Activated T-helper 9 cell treated with anti-CD3 and anti-CD28 coated beads, Interleukin-2, amount 50 U/mL, for 16 hours (primary cell): Measurements from ENCODE around the gene RALY.
"Not testable (repeated sequence)": the region's sequence is repeated elsewhere in the genome, so short reads cannot be mapped to it uniquely, and the experiment has no call there.

Experiments used
- DNase-seq: peaks from one replicate; pipeline ENCODE4 v3.0.0-alpha.2; 2020; ENCODE audit warnings: low read depth

The RALY gene

DNA sequence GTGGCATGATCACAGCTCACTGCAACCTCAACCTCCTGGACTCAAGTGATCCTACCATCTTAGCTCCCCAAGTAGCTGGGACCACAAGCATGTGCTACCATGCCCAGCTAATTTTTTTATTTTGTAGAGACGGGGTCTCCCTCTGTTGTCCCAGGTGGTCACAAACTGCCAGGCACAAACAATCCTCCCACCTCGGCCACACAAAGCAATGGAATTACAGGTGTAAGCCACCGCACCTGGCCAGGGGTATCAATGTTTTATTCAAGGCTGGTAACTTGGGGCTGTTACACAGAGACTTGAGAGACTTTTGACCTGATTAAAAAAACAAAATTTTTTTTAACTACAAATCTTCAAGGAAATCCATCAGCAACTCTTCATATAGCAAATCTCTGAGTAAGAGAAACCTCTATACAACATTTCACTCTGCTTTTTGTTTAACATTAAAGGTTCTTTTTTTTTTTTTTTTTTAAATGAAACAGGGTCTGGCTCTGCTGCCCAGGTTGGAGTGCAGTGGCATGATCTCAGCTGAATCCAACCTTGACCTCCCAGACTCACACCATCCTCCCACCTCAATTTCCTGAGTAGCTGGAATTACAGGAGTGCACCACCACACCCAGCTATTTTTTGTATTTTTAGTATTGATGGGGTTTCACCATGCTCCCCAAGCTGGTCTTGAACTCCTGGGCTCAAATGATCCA, 112.4 kb downstream of the RALY start:
- DNase-seq = no peak

DNA sequence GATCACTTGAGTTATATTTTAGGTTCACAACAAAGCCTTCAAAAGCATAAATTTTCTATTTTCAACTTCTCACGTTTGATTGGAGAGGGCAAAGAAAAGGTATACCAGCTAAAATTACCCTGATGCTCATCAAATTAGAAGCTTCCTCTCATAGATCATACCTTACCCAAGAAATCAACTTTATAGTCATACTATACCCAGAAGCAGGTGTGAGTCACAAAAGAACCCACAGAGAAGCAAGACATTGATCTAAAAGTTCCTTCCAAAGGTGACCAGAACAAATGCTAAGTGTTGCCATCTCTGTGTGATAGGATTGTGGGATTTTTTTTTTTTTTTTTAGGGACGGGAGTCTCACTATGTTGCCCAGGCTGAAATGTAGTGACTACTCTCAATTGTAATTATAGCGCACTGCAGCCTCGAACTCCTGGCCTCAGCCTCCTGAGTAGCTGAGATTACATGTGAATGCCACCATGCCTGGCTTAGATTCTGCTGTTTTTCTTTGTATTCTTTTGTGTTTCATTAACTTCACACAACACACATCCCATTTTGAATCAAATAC, 115.0 kb downstream of the RALY start:
- no peak for DNase-seq

DNA sequence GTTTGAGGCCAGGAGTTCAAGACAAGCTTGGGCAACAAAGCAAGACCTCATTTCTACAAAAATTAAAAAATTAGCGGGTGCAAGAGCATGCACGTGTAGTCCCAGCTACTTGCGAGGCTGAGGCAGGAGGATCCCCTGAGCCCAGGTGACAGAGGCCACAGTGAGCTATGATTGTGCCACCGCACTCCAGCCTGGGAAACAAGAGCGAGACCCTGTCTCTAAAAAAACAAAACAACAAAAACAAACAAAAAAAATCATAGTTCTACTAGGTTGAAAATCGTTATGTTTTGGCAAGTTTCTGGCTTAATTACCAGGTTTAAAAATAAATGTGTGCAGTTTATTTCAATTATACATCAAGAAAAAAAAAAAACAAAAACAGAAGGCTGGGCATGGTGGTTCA, 115.7 kb downstream of the RALY start:
- DNase-seq = no peak

DNA sequence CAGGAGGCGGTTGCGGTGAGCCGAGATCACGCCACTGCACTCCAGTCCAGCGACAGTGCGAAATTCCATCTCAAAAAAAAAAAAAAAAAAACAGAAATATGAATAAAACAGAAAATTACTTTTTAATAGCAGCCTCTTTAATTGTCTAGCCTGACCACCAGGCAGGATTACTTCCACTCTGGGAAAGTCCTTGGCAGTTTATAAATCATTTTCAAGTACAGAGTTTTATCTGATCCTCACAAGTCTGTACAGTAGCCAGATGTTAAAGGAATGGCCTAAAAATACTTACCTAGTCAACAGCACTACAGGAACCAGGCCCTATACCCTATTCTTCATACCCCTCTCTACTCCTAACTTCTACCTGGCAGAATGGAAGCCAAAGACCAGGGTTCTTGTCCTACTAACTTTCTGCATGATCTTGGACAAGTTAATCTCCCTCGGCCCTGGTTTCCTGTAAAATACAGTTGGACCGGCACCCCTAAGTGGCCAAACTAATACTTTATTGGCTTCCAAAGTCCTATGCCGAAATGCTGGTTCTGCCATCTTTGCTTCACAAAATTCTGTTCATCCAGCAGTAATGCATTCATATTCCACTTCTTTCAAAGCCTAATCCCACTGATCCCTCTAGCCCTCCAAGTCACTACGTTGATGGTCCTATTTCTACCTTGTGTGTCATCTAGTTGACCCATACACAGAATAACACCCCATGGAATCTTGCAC, 116.5 kb downstream of the RALY start:
- DNase-seq = no peak

DNA sequence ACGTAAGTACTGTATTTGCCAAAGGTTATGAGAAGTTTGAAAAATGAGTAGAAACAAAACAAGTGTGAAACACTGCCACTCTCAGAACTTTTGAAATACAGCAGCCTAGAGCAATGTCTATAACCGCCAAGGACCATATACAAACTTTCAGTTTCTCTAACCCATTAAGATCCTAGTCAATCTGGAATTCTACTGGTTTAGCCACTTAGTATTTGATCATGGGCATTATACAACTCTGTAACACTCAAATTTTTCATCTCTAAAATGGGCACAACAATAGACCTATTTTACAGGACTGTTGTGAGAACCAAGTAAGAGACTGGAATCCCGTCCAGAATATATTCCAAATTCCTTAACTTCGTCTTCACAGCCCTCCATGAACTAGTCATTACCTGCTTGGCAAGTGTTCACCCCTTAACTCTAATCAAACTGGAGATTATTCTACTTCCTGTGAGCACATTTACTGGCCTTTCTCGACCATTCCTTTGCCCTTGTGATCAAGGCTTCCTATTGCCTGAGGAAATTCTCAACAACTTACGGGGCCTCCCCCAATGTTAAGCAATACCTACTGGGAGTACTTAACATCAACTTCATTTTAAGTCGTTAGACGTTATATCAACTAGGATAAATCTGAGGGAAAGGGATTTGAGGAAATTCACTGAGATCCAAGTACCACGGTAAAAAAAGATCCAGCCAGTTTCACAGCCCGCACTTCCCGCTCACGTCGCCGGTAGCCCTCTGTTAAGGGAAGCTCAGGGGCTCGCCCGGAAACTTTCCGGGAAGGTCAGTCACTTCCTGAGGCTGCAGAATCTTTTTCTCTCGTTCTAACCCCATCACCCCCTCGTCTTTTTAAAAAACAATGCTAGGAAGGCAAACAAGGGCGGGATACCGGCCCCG, 117.3 kb downstream of the RALY start:
- DNase-seq = no peak

DNA sequence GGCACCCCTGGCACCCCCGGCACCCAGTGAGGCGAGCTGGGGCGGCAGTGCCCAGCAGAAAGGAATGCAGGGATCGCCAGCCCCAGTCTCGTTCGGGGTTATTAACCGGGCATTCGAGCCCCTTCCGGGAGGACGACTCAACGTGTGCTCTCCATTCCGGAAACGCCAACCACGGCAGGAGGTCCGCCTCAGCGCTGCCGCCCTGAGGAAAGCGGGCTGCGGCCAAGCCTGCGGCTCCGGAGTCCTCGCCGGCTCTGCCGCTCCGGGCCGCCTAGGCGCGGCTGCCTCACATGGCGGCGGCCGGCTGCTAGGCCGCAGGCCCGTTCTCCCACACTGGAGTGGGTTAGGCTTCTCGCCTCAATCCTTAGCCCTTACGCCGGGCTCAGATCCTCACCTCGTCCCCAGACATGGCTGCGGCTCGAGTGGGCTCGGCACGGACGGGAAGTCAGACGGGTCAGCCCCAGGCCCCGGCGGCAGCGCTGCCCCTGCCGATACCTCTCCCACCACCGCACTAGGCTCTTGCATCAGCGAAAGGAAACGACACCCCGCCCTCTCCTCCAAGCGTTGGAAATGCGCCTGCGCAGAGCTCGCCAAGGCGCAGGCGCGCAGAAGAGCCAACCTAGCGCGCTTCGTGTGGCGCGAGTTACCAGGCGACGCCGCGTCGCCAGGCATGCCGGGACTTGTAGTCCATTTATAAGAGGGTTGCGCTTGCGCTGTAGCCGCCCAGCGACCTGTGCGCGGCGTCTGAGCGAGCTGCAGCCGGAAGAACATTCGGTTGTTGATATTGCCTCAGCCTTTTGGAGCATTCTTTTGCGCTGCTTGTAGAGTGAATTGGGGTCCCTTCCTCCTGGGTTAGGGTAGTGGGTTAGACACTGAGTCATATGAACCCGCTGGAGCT, 118.2 kb downstream of the RALY start, which contains the start of gene EIF2S2:
Gene EIF2S2, minus strand, starts transcription at position 542 of the 898 bp plus-strand sequence. Its CDS starts 133 bp downstream, at position 409.
- DNase-seq = peak; percentile 91

DNA sequence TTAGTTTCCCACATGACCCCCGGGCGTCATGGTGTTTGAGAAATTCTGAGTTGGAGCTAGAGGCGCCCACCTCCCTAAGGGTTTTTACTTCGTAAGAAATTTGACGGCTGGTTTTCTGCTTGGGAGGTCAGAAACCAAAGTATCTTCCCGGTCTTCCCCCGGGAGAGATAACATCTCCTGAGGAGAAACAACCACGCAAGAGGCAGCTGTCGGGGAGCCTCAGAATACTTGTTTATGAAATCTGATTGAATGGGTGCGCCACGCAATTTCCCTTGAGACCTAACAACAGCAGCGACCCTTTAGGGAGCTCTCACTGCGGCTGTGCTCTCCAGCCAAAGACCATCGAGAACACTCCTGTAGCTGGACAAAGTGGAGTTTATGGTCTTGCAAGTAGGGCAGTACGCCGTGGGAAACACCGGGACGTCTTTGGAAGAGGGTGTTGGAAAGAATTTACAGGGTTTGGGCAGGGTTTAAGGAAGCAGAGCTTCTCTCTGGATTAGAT, 118.9 kb downstream of the RALY start:
- no peak for DNase-seq

DNA sequence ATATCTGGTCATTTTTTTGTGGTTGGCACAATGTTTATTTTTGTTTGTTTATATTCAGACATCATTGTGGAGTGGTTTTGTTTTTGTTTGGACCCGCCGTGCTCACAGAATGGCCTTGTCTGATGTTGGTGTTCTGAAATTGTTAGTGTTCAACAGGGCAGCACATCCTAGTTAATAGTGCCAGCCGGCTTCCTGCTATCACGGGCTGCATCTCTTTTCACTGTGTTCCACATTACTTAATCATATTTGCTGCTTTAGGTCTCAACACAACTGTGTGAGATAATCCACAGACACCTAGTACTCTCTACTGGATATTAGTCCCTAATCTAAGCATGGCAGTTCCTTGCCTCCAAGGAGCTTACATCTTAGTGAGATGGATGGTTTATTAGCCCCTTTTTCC, 121.1 kb downstream of the RALY start:
- DNase-seq = no peak

DNA sequence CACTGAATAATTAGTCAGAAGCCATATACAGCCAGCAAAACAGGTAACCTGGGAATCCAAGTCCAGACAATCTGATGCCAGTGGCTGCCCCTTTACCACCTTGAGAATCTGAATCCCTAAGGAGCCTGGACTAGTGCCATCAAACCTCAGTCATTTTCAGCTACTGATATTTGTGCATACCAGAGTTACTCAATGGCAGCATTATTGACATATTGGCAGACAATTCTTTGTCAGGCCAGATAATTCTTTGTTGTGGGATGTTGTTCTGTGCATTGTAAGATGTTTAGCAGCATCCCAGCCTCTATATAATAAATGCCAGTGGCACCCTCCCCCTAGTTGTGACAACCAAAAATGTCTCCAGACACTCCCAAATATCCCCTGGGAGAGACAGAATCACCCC, 121.5 kb downstream of the RALY start:
- DNase-seq = no peak

DNA sequence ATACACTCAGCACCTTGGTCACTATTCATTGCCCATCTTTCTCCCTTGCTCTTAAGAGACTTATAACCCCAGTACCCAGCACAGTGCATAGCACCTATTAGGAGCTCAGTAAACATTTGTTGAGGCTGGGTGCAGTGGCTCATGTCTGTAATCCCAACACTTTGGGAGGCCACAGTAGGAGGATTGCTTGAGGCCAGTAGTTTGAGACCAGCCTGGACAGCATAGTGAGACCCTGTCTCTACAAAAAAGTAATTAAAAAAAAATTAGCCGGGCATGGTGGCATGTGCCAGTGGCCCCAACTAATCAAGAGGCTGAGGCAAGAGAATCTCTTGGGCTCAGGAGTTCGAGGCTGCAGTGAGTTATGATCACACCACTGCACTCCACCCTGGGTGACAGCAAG, 126.5 kb downstream of the RALY start:
- no peak for DNase-seq

DNA sequence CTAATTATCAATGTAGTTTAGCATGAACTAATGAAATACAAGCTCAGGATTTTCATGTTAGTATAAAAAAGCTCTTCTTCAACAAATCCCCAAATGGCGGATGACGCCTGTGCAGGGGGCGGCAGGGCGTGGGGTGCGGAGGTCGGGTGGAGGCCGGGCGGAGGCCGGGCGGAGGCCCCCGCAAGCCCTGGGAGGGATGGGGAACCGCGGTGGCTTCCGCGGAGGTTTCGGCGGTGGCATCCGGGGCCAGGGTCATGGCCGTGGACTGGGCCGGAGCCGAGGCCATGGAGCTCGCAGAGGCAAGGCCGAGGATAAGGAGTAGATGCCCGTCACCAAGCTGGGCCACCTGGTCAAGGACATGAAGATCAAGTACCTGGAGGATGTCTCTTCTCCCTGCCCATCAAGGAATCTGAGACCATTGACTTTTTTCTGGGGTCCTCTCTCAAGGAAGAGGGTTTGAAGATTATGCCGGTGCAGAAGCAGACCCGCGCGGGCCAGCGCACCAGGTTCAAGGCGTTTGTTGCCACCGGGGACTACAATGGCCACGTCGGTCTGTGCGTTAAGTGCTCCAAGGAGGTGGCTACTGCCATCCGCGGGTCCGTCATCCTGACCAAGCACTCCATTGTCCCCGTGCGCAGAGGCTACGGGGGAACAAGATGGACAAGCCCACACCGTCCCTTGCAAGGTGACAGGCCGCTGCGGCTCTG, 128.7 kb downstream of the RALY start:
- DNase-seq = no peak

DNA sequence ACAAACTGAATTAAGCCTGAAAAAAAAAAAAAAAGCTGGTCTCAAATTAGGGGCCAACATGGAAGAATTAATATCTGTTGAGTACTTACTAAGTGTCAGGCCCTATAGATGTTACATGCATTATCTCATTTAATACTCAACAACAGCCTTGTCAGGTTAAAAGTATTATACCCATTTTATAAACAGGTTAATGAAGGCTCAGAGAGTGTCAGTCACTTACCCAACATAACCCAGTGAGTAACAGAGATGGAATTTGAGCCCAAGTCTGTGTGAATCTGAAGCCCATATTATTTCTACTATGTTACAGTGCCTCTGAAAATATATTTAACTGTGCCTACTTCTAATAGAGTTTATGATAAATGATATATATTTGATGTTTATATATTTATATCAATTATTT, 129.6 kb downstream of the RALY start:
- no peak for DNase-seq

DNA sequence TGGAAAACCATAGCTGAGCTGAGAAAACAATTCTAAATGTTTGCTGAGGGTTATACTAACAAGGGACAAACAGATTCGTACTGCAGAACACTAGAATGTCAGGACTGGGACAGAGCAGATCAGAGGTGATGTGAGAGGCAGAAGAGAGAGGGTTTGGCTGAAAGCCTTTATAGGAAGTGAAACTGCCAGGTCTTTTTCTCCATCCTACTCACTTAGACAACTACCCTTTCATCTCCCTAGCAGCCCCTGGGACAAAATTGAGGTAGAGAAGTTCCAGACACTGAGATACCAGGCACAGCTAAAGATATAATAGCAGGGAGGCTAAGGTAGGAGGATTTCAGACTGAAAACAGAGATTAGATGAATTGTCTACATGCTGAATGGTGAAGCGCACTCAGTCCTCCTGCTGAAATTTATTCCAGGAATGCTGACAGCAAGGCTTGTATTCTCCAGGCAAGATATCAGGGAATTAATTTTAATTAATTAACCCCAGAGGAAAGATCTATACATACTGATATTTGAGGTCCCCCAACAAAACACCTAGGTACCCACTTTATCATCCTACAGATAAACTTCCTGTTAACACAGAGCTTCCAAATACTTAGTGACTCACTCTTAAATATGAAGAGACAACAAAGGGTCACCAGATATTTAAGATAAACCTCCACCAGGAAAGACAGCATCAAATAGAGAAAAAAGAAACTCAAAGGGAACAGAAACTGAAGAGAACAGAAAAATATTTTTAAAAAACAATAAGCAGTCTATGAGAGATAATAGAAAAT, 130.9 kb downstream of the RALY start:
- no peak for DNase-seq

DNA sequence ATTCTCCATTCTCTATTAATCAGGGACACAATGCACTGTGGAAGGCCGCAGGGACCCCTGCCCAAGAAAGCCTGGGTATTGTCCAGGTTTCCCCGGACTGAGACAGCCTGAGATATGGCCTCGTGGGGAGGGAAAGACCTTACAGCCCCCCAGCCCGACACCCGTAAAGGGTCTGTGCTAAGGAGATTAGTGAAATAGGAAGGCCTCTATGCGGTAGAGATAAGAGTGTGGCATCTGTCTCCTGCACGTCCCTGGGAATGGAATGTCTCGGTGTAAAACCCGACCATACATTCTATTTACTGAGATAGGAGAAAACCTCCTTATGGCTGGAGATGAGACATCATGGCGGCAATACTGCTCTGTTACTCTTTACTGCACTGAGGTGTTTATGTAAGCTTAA, 134.1 kb downstream of the RALY start:
- no peak for DNase-seq

DNA sequence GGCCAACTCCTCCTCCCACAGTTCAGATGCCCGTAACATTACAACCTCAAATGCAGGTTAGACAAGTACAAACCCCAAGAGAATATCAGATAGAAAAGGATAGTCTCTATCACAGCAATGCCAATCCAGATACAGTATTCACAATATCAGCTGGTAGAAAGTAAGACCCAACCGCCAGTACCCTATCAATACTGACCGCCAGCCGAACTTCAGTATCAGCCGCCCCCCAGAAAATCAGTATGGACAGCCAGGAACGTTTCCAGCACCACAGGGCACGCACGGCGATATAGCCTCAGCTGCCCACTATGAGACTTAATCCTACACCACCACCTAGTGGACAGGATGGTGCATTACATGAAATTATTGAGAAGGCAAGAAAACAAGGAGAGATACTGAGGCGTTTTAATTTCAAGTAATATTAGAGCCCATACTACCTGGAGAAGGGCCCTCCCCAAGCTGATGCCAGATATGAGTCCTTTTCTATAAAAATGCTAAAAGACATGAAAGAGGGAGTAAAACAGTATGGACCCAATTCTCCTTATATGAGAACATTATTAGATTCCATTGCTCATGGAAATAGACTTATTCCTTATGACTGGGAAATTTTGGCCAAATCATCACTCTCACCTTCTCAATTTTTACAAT, 135.9 kb downstream of the RALY start:
- DNase-seq = peak; percentile 6

DNA sequence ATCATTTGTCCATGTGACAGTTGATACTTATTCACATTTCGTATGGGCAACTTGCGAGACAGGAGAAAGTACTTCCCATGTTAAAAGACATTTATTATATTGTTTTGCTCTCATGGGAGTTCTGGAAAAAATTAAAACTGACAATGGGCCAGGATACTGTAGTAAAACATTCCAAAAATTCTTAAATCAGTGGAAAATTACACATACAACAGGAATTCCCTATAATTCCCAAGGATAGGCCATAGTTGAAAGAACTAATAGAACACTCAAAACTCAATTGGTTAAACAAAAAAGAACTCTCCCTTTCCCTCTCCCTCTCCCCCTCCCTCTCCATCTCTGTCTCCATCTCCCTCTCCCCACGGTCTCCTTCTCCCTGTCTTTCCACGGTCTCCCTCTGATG, 137.8 kb downstream of the RALY start:
- no peak for DNase-seq

DNA sequence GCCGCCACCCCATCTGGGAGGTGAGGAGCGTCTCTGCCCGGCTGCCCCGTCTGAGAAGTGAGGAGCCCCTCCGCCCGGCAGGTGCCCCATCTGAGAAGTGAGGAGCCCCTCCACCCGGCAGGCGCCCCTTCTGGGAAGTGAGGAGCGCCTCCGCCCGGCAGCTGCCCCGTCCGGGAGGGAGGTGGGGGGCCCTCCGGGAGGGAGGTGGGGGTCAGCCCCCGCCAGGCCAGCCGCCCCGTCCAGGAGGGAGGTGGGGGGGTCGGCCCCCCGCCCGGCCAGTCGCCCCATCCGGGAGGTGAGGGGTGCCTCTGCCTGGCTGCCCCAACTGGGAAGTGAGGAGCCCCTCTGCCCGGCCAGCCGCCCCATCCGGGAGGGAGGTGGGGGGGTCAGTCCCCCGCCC, 138.8 kb downstream of the RALY start:
- DNase-seq = not testable (repeated sequence)

DNA sequence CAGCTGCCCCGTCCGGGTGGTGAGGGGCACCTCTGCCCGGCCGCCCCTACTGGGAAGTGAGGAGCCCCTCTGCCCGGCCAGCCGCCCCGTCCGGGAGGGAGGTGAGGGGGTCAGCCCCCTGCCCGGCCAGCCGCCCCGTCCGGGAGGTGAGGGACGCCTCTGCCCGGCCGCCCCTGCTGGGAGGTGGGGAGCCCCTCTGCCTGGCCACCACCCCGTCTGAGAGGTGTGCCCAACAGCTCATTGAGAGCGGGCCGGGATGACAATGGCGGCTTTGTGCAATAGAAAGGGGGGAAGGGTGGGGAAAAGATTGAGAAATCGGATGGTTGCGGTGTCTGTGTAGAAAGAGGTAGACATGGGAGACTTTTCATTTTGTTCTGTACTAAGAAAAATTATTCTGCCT, 139.2 kb downstream of the RALY start:
- DNase-seq = not testable (repeated sequence)

DNA sequence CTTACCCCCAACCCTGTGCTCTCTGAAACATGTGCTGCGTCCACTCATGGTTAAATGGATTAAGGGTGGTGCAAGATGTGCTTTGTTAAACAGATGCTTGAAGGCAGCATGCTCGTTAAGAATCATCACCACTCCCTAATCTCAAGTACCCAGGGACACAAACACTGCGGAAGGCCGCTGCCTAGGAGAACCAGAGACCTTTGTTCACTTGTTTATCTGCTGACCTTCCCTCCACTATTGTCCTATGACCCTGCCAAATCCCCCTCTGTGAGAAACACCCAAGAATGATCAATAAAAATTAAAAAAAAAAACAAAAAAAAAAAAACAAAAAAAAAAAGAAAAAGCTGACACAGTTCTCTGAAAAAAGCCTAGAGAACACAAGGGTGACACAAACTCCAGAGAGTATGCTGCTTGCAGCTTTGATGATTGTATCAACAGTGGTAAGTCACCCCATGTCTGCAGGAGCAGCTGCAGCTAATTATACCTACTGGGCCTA, 139.7 kb downstream of the RALY start:
- DNase-seq = not testable (repeated sequence)
